Fibroblast of lung (primary cell): Measurements from ENCODE around the gene CLIC5. TPM values are rescaled to one million over a fixed set of nuclear protein-coding genes. Genes with fewer than 3 reads are reported as not detected.

Source experiments
- DNase-seq, 2 donors: peaks; one replicate each; pipeline versions ENCODE4 v3.0.0 to v3.0.0-alpha.2; 2010; ENCODE audit warnings: low read depth in 2 of 2
- H2AFZ ChIP-seq: 2 replicates; pipeline ENCODE4 v1.5.1; 2012; ENCODE audit warnings: low read length, control low read depth, inconsistent platforms
- H3K27ac ChIP-seq: 2 replicates; pipeline ENCODE4 v1.5.1; 2011; ENCODE audit warnings: low read length, control low read depth; ENCODE audit not compliant: insufficient read depth
- H3K27me3 ChIP-seq: 2 replicates; pipeline ENCODE4 v1.5.1; 2011; ENCODE audit warnings: mild to moderate bottlenecking, low read length; ENCODE audit not compliant: control insufficient read depth, insufficient read depth
- H3K36me3 ChIP-seq: 2 replicates; pipeline ENCODE4 v1.5.1; 2011; ENCODE audit warnings: low read length; ENCODE audit not compliant: control insufficient read depth, insufficient read depth
- H3K4me1 ChIP-seq: 2 replicates; pipeline ENCODE4 v1.5.1; 2011; ENCODE audit warnings: low read length; ENCODE audit not compliant: control insufficient read depth, insufficient read depth; ENCODE audit errors: extremely low read depth
- H3K4me2 ChIP-seq: 2 replicates; pipeline ENCODE4 v1.5.1; 2011; ENCODE audit warnings: low read length, control low read depth; ENCODE audit not compliant: insufficient read depth; ENCODE audit errors: extremely low read depth
- H3K4me3 ChIP-seq, 4 experiments: fragments of 200-600 bp in 1 of 4; sonication (generic) in 1 of 4; replicated peaks in 1 of 4; 2 replicates each; pipeline ENCODE4 v1.5.1; 2011 to 2016; ENCODE audit warnings: low read length in 4 of 4, low read depth in 3 of 4, mild to moderate bottlenecking in 3 of 4, control low read depth in 2 of 4, inconsistent platforms in 1 of 4, mixed read lengths in 1 of 4; ENCODE audit not compliant: insufficient read depth in 1 of 4; ENCODE audit errors: control extremely low read depth in 1 of 4
- H3K79me2 ChIP-seq: 2 replicates; pipeline ENCODE4 v1.5.1; 2012; ENCODE audit warnings: mild to moderate bottlenecking, low read length, inconsistent platforms; ENCODE audit not compliant: control insufficient read depth, insufficient read depth
- H3K9ac ChIP-seq: 2 replicates; pipeline ENCODE4 v1.5.1; 2011; ENCODE audit warnings: mild to moderate bottlenecking, low read length, control low read depth; ENCODE audit not compliant: insufficient read depth
- H3K9me3 ChIP-seq: 2 replicates; pipeline ENCODE4 v1.5.1; 2012; ENCODE audit warnings: low read depth, low read length; ENCODE audit not compliant: control insufficient read depth, insufficient read depth
- H4K20me1 ChIP-seq: 2 replicates; pipeline ENCODE4 v1.5.1; 2011; ENCODE audit warnings: low read length; ENCODE audit not compliant: control insufficient read depth, insufficient read depth; ENCODE audit errors: extremely low read depth
- CTCF ChIP-seq, 2 donors: IDR thresholded peaks in 1 of 2; conservative IDR thresholded peaks in 1 of 2; 1 replicate in 1 of 2; 2 replicates in 1 of 2; pipeline ENCODE4 v1.5.1; 2011 to 2012; ENCODE audit warnings: low read length in 2 of 2, control low read depth in 1 of 2, inconsistent platforms in 1 of 2, low read depth in 1 of 2, mild to moderate bottlenecking in 1 of 2
- EZH2 ChIP-seq: IDR thresholded peaks from 2 replicates; pipeline ENCODE4 v1.5.1; 2012; ENCODE audit warnings: low read length, control low read depth, mild to moderate bottlenecking; ENCODE audit errors: missing control alignments
- polyA plus RNA-seq, 2 donors: library from polyadenylated mRNA; depleted of rRNA in 1 of 2; stranded (reverse) in 1 of 2; unstranded in 1 of 2; fragments of >200 nt; gene quantifications; 2 replicates each; pipeline ENCODE4 v1.2.1, GENCODE V29; 2011 to 2012; ENCODE audit warnings: missing spikeins in 1 of 2
- total RNA-seq: library from RNA; depleted of rRNA; stranded (reverse); fragments of >200 nt; gene quantifications from 2 replicates; pipeline ENCODE4 v1.2.1, GENCODE V29; 2014

Gene CLIC5
- total and polyA plus RNA-seq, 2 donors (not counting 1 experiment from before 2014, with no cell fraction given): 0.03 TPM; not detected in 1

DNA sequence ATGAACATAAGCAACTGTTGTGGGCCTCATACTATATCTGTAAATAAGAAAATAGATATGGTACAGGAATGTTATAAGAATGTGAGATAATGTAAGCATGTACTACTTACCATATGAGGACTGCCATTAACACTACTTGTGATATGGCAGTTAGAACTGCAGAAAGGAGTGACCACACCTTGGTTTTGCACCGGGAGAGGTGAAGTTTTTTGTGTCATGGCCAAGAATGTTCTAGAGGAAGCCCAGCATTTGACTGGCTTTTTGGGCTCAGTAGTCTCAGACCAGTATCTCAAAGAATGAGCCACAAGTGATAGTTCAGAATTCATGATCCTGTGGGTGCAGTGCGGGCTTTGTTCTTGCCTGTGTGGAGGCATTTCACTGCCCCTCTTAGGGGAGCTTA is 123.5 kb downstream of the CLIC5 start:
- no peak overlapping the region for H3K27ac ChIP-seq
- no peak overlapping the region for H3K4me2 ChIP-seq
- H3K9me3 ChIP-seq: no peaks in the 10 kb centered on the region
- TF ChIP-seq CTCF (conservative IDR thresholded peaks at IDR 0.05 in 1 of 2, IDR thresholded peaks at IDR 0.05 in 1 of 2; ENCODE audit: low read depth in 1 of 2, low read length in 2 of 2) (no peak), EZH2 (no peak)
- no peak overlapping the region for H2AFZ ChIP-seq
- no peak for DNase-seq
- H3K27me3 ChIP-seq: no peaks in the 10 kb centered on the region
- H3K79me2 ChIP-seq: no peaks in the 10 kb centered on the region
- H4K20me1 ChIP-seq: no peaks in the 10 kb centered on the region
- no peaks in the 10 kb centered on the region for H3K4me1 ChIP-seq
- no peak overlapping the region for H3K9ac ChIP-seq
- no peak overlapping the region for H3K4me3 ChIP-seq
- no peaks in the 10 kb centered on the region for H3K36me3 ChIP-seq

GRCh38 chr6:45886776-45887175 is 128.9 kb downstream of the CLIC5 start:
- no peaks in the 10 kb centered on the region for H3K36me3 ChIP-seq
- no peak overlapping the region for H3K9ac ChIP-seq
- no peaks in the 10 kb centered on the region for H3K4me1 ChIP-seq
- H3K9me3 ChIP-seq: no peaks in the 10 kb centered on the region
- no peak for DNase-seq
- H3K79me2 ChIP-seq: no peaks in the 10 kb centered on the region
- no peak overlapping the region for H3K4me2 ChIP-seq
- no peak overlapping the region for H3K4me3 ChIP-seq
- H3K27me3 ChIP-seq: no peaks in the 10 kb centered on the region
- TF ChIP-seq CTCF (conservative IDR thresholded peaks at IDR 0.05 in 1 of 2, IDR thresholded peaks at IDR 0.05 in 1 of 2; ENCODE audit: low read depth in 1 of 2, low read length in 2 of 2): no peak
- TF ChIP-seq EZH2: no peak
- no peaks in the 10 kb centered on the region for H4K20me1 ChIP-seq
- H3K27ac ChIP-seq: no peak overlapping the region
- no peak overlapping the region for H2AFZ ChIP-seq

GRCh38 chr6:45884336-45884735 is 131.3 kb downstream of the CLIC5 start:
- Histone ChIP-seq H3K9ac (no peak overlapping the region), H3K27ac (no peak overlapping the region), H2AFZ (no peak overlapping the region), H3K27me3 (no peaks in the 10 kb centered on the region), H3K4me3 (no peak overlapping the region), H3K4me1 (no peaks in the 10 kb centered on the region), H3K9me3 (no peaks in the 10 kb centered on the region), H3K36me3 (no peaks in the 10 kb centered on the region), H4K20me1 (no peaks in the 10 kb centered on the region), H3K4me2 (no peak overlapping the region), H3K79me2 (no peaks in the 10 kb centered on the region)
- TF ChIP-seq CTCF (conservative IDR thresholded peaks at IDR 0.05 in 1 of 2, IDR thresholded peaks at IDR 0.05 in 1 of 2; ENCODE audit: low read depth in 1 of 2, low read length in 2 of 2) (no peak), EZH2 (no peak)
- no peak for DNase-seq
